NT2/D1 (cell line): Measurements from ENCODE around the gene MYO3B.

Experiments
- SUZ12 ChIP-seq: IDR thresholded peaks from 2 replicates; pipeline ENCODE4 v1.6.1; 2011; ENCODE audit not compliant: insufficient read length, insufficient read depth; ENCODE audit errors: extremely low read depth
- YY1 ChIP-seq: IDR thresholded peaks from 2 replicates; pipeline ENCODE4 v1.6.1; 2011; ENCODE audit not compliant: insufficient read length, insufficient read depth
- ZNF274 ChIP-seq: IDR thresholded peaks from 2 replicates; pipeline ENCODE4 v1.6.1; 2011; ENCODE audit warnings: mild to moderate bottlenecking, low read depth, low read length

GRCh38 chr2:170224692-170225294 is 46.8 kb downstream of the MYO3B start:
- TF ChIP-seq SUZ12 (no peak), ZNF274 (no peak), YY1 (no peak)
